SK-N-DZ (cell line): ENCODE results near the gene EDC3.
"Not testable (repeated sequence)": the region's sequence is repeated elsewhere in the genome, so short reads cannot be mapped to it uniquely, and the experiment has no call there.

ENCODE experiments used
- DNase-seq: peaks from one replicate; pipeline ENCODE4 v3.0.0-alpha.2; 2015; ENCODE audit warnings: low spot score

Gene EDC3

GRCh38 chr15:74653426-74654102, 42.3 kb downstream of the EDC3 start:
- DNase-seq, result peak; percentile 54

- DNase-seq, result no peak
These were observed 44.5 kb downstream of the EDC3 start for GRCh38 chr15:74651242-74651741.

GRCh38 chr15:74648051-74648842, 47.6 kb downstream of the EDC3 start:
- no peak for DNase-seq

GRCh38 chr15:74646480-74646879, 49.3 kb downstream of the EDC3 start:
- no peak for DNase-seq

GRCh38 chr15:74643665-74644204, 52.1 kb downstream of the EDC3 start:
- no peak for DNase-seq

GRCh38 chr15:74642734-74643664, 52.8 kb downstream of the EDC3 start:
- no peak for DNase-seq

- no peak for DNase-seq
These were observed 53.5 kb downstream of the EDC3 start for GRCh38 chr15:74642348-74642733.

GRCh38 chr15:74641151-74641550, 54.7 kb downstream of the EDC3 start:
- no peak for DNase-seq

- no peak for DNase-seq
These were observed 58.8 kb downstream of the EDC3 start for GRCh38 chr15:74636984-74637383.

- peak; percentile 71 for DNase-seq
These were observed 60.6 kb downstream of the EDC3 start for GRCh38 chr15:74635228-74635627.

GRCh38 chr15:74633781-74634180, 62.0 kb downstream of the EDC3 start:
- no peak for DNase-seq

- DNase-seq, result no peak
These were observed 63.2 kb downstream of the EDC3 start for GRCh38 chr15:74632601-74633000.

GRCh38 chr15:74631935-74632560, 63.8 kb downstream of the EDC3 start:
- DNase-seq, result peak; percentile 62

- DNase-seq, result no peak
These were observed 64.4 kb downstream of the EDC3 start for GRCh38 chr15:74631408-74631807.

GRCh38 chr15:74631087-74631385, 64.8 kb downstream of the EDC3 start:
- DNase-seq, result no peak

- DNase-seq, result no peak
These were observed 65.3 kb downstream of the EDC3 start for GRCh38 chr15:74630284-74631086.

- DNase-seq, result not testable (repeated sequence)
These were observed 66.1 kb downstream of the EDC3 start for GRCh38 chr15:74629696-74630095.

GRCh38 chr15:74628949-74629348, 66.9 kb downstream of the EDC3 start:
- DNase-seq, result no peak

- DNase-seq, result no peak
These were observed 67.6 kb downstream of the EDC3 start for GRCh38 chr15:74628199-74628598.

- no peak for DNase-seq
These were observed 68.1 kb downstream of the EDC3 start for GRCh38 chr15:74627766-74628165.
